Measurements from ENCODE around the gene UQCR10. TPM values are rescaled to one million over a fixed set of nuclear protein-coding genes. Genes with fewer than 3 reads are reported as not detected.

Gene UQCR10
- 109 TPM for polyA plus RNA-seq
- long read RNA-seq, donor 1, transcript UQCR10-201 (2 exons, 916 nt) = major isoform, 109 of 117 reads
- long read RNA-seq, donor 1, transcript UQCR10-202 (2 exons, 584 nt) = minor isoform, 8 of 117 reads
- long read RNA-seq, donor 1, partial matches to known transcripts = 0 of 117 reads
- long read RNA-seq, donor 1, other reads (novel, unspliced or antisense) = 0 of 117 reads
- long read RNA-seq, donor 2, transcript UQCR10-201 (2 exons, 916 nt) = major isoform, 215 of 236 reads
- long read RNA-seq, donor 2, transcript UQCR10-202 (2 exons, 584 nt) = minor isoform, 21 of 236 reads
- long read RNA-seq, donor 2, partial matches to known transcripts = 0 of 236 reads
- long read RNA-seq, donor 2, other reads (novel, unspliced or antisense) = 0 of 236 reads
- long read RNA-seq, donor 3, transcript UQCR10-202 (2 exons, 584 nt) = minor isoform, 50 of 491 reads
- long read RNA-seq, donor 3, transcript UQCR10-201 (2 exons, 916 nt) = major isoform, 429 of 491 reads
- long read RNA-seq, donor 3, partial matches to known transcripts = 7 of 491 reads
- long read RNA-seq, donor 3, other reads (novel, unspliced or antisense) = 5 of 491 reads
- long read RNA-seq, donor 4, transcript UQCR10-201 (2 exons, 916 nt) = major isoform, 32 of 35 reads
- long read RNA-seq, donor 4, partial matches to known transcripts = 0 of 35 reads
- long read RNA-seq, donor 4, other reads (novel, unspliced or antisense) = 0 of 35 reads
- long read RNA-seq, donor 5, transcript UQCR10-201 (2 exons, 916 nt) = major isoform, 103 of 125 reads
- long read RNA-seq, donor 5, transcript UQCR10-202 (2 exons, 584 nt) = minor isoform, 16 of 125 reads
- long read RNA-seq, donor 5, partial matches to known transcripts = 6 of 125 reads
- long read RNA-seq, donor 5, other reads (novel, unspliced or antisense) = 0 of 125 reads
- long read RNA-seq, donor 6, transcript UQCR10-202 (2 exons, 584 nt) = minor isoform, 22 of 262 reads
- long read RNA-seq, donor 6, transcript UQCR10-201 (2 exons, 916 nt) = major isoform, 235 of 262 reads
- long read RNA-seq, donor 6, partial matches to known transcripts = 0 of 262 reads
- long read RNA-seq, donor 6, other reads (novel, unspliced or antisense) = 5 of 262 reads
- long read RNA-seq, donor 7, transcript UQCR10-201 (2 exons, 916 nt) = major isoform, 150 of 179 reads
- long read RNA-seq, donor 7, transcript UQCR10-202 (2 exons, 584 nt) = minor isoform, 11 of 179 reads
- long read RNA-seq, donor 7, partial matches to known transcripts = 11 of 179 reads
- long read RNA-seq, donor 7, other reads (novel, unspliced or antisense) = 7 of 179 reads
- long read RNA-seq, donor 8, transcript UQCR10-202 (2 exons, 584 nt) = minor isoform, 30 of 424 reads
- long read RNA-seq, donor 8, transcript UQCR10-201 (2 exons, 916 nt) = major isoform, 384 of 424 reads
- long read RNA-seq, donor 8, partial matches to known transcripts = 0 of 424 reads
- long read RNA-seq, donor 8, other reads (novel, unspliced or antisense) = 10 of 424 reads
- long read RNA-seq, donor 9, transcript UQCR10-201 (2 exons, 916 nt) = major isoform, 299 of 333 reads
- long read RNA-seq, donor 9, transcript UQCR10-202 (2 exons, 584 nt) = minor isoform, 26 of 333 reads
- long read RNA-seq, donor 9, partial matches to known transcripts = 0 of 333 reads
- long read RNA-seq, donor 9, other reads (novel, unspliced or antisense) = 8 of 333 reads
- long read RNA-seq, donor 10, transcript UQCR10-202 (2 exons, 584 nt) = minor isoform, 26 of 334 reads
- long read RNA-seq, donor 10, transcript UQCR10-201 (2 exons, 916 nt) = major isoform, 308 of 334 reads
- long read RNA-seq, donor 10, partial matches to known transcripts = 0 of 334 reads
- long read RNA-seq, donor 10, other reads (novel, unspliced or antisense) = 0 of 334 reads
- long read RNA-seq, donor 11, transcript UQCR10-201 (2 exons, 916 nt) = major isoform, 183 of 198 reads
- long read RNA-seq, donor 11, transcript UQCR10-202 (2 exons, 584 nt) = minor isoform, 15 of 198 reads
- long read RNA-seq, donor 11, partial matches to known transcripts = 0 of 198 reads
- long read RNA-seq, donor 11, other reads (novel, unspliced or antisense) = 0 of 198 reads

GRCh38 chr22:29767171-29768051, at the start of gene UQCR10:
Gene UQCR10, plus strand, starts transcription at chr22:29767369. Its CDS starts 30 bp downstream, at chr22:29767399.
- Histone ChIP-seq H3K4me1 (ENCODE audit: control insufficient read depth, insufficient read depth, low read length) (peaks cover 12% of the 10 kb centered on the region), H3K4me3 (ENCODE audit: low read length) (peak within 1 kb of the TSS; percentile 98), H3K27me3 (ENCODE audit: control insufficient read depth, insufficient read depth, low read length) (no peaks in the 10 kb centered on the region), H3K9me3 (ENCODE audit: control insufficient read depth, low read depth, low read length) (no peaks in the 10 kb centered on the region), H3K27ac (ENCODE audit: low read length) (peak within 1 kb of the TSS; percentile 87), H3K36me3 (ENCODE audit: control insufficient read depth, insufficient read depth, low read length) (peaks cover 16% of the 10 kb centered on the region)
- WGBS (ENCODE audit: insufficient coverage, low lambda C conversion rate) = no CpG with 5 or more reads among the region's 46 CpGs
- peak; percentile 92 to 95 for DNase-seq

DNA sequence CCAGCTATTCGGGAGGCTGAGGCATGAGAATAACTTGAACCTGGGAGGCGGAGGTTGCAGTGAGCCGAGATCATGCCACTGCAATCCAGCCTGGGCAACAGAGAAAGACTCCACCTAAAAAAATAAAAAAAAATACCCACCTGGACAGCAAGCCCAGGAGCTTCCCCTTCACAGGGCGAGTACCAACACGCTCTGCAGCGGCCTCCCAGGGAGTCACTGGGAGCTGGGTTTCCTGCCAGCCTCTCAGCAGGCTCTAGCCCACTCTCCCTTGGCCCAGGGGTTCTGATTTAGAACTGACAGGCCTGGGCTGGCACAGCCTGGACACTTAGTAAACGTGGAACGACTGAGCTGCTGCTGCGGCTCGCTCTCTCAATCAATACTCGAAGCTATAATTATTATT, 49.4 kb upstream of the UQCR10 start:
- no peak for DNase-seq
- no peaks in the 10 kb centered on the region for H3K9me3 ChIP-seq (ENCODE audit: control insufficient read depth, low read depth, low read length)
- H3K36me3 ChIP-seq (ENCODE audit: control insufficient read depth, insufficient read depth, low read length) = no peaks in the 10 kb centered on the region
- peaks cover 55% of the 10 kb centered on the region for H3K27me3 ChIP-seq (ENCODE audit: control insufficient read depth, insufficient read depth, low read length)
- WGBS (ENCODE audit: insufficient coverage, low lambda C conversion rate) = no CpG with 5 or more reads among the region's 11 CpGs
- H3K4me1 ChIP-seq (ENCODE audit: control insufficient read depth, insufficient read depth, low read length) = no peaks in the 10 kb centered on the region
- H3K27ac ChIP-seq (ENCODE audit: low read length) = no peak overlapping the region
- H3K4me3 ChIP-seq (ENCODE audit: low read length) = no peak overlapping the region

- DNase-seq = no peak
- Histone ChIP-seq H3K36me3 (ENCODE audit: control insufficient read depth, insufficient read depth, low read length) (no peaks in the 10 kb centered on the region), H3K27me3 (ENCODE audit: control insufficient read depth, insufficient read depth, low read length) (peaks cover 61% of the 10 kb centered on the region), H3K4me1 (ENCODE audit: control insufficient read depth, insufficient read depth, low read length) (no peaks in the 10 kb centered on the region), H3K4me3 (ENCODE audit: low read length) (no peak overlapping the region), H3K27ac (ENCODE audit: low read length) (no peak overlapping the region), H3K9me3 (ENCODE audit: control insufficient read depth, low read depth, low read length) (no peaks in the 10 kb centered on the region)
- WGBS (ENCODE audit: insufficient coverage, low lambda C conversion rate) = no CpG with 5 or more reads among the region's 24 CpGs
Observed at GRCh38 chr22:29718949-29719898, 47.9 kb upstream of the UQCR10 start.

DNA sequence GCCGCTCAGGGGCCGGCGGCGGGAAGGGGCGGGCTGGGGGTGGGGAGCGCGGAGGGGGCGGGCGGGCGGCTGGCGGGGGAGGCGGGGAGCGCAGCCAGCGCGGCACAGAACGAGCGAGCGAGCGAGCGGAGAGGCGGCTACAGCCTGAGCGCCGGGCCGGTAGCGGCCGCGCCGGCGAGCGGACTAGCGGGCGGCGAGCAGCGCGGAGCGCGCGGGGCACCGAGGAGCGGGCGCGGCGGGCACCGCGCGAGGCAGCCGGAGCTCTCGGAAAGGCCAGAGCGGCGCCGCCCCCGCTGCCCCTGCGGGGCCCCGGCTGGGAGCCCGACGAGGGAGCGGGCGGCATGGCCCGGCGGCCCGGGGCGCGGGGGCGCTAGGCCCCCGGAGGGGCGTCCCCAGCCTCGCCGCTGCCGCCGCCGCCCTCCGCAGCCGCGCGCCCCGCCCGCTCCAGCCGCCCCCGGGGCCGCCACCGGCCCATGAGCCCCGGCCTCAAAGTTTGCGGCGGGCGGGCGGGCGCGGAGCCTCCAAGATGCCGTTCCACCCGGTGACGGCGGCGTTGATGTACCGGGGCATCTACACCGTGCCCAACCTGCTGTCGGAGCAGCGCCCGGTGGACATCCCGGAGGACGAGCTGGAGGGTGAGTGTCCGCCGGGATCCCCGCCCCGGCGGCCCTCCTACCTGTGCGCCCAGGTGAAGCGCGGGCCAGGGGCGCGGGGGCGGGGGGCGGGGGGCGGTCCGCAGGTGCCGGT, 47.1 kb upstream of the UQCR10 start, which contains the start of gene CABP7:
Gene CABP7 (plus strand): TSS at position 105 of the 747 bp plus-strand sequence. CDS start 422 bp downstream, at position 527.
- no peaks in the 10 kb centered on the region for H3K9me3 ChIP-seq (ENCODE audit: control insufficient read depth, low read depth, low read length)
- H3K27ac ChIP-seq (ENCODE audit: low read length) = no peak within 1 kb of the TSS
- H3K36me3 ChIP-seq (ENCODE audit: control insufficient read depth, insufficient read depth, low read length) = no peaks in the 10 kb centered on the region
- no peaks in the 10 kb centered on the region for H3K4me1 ChIP-seq (ENCODE audit: control insufficient read depth, insufficient read depth, low read length)
- H3K27me3 ChIP-seq (ENCODE audit: control insufficient read depth, insufficient read depth, low read length) = peaks cover 63% of the 10 kb centered on the region
- no CpG with 5 or more reads among the region's 115 CpGs for WGBS (ENCODE audit: insufficient coverage, low lambda C conversion rate)
- no peak within 1 kb of the TSS for H3K4me3 ChIP-seq (ENCODE audit: low read length)
- DNase-seq = no peak

DNA sequence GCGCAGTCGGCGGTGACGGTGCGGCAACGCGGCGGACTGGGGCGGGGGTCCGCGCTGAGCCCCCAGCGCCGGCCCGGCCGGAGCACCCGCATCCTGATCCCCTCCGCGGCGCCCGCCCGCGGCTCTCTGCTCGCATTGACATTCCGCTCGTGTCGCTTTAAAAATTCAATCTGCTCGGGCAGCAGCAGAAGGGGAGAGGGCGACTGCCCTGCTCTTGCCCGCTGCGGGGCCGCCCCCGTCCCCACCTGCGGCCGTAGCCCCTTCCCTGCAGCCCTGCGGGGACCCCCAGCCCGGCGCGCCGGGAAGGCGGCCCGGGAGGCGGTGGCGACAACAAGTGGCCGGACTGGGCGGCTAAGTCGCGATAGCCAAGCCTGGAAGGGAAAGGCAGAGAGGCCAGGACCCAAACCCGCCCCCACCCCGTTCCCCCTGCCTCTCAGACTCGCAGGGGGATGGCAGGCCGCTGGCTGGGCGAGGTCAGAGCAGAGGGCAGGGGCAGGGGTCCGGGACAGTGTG, 46.3 kb upstream of the UQCR10 start:
- no peaks in the 10 kb centered on the region for H3K9me3 ChIP-seq (ENCODE audit: control insufficient read depth, low read depth, low read length)
- peaks cover 60% of the 10 kb centered on the region for H3K27me3 ChIP-seq (ENCODE audit: control insufficient read depth, insufficient read depth, low read length)
- H3K36me3 ChIP-seq (ENCODE audit: control insufficient read depth, insufficient read depth, low read length) = no peaks in the 10 kb centered on the region
- H3K4me3 ChIP-seq (ENCODE audit: low read length) = no peak overlapping the region
- no peak for DNase-seq
- no peak overlapping the region for H3K27ac ChIP-seq (ENCODE audit: low read length)
- no CpG with 5 or more reads among the region's 53 CpGs for whole genome bisulfite sequencing (ENCODE audit: insufficient coverage, low lambda C conversion rate)
- H3K4me1 ChIP-seq (ENCODE audit: control insufficient read depth, insufficient read depth, low read length) = no peaks in the 10 kb centered on the region

DNA sequence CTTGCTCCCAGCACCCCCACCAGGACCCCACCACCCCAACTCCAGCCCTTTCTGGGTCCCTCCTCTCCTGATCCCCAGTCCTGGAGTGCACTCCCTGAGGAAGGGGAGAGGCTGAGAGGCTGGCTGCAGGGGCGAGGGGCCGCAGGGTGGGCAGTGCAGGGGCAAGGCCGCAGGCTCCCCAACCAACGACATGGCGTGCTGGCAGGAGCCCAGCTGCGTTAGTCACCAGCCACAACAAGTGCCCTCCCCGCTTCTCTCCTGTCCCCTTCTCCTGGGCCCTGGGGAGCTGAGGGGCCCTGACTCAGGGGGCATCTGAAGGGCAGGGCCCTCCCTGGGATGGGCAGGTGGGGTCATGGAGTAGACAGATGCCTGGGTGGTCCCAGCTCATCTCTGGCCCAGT, 45.0 kb upstream of the UQCR10 start:
- H3K4me3 ChIP-seq (ENCODE audit: low read length) = no peak overlapping the region
- H3K36me3 ChIP-seq (ENCODE audit: control insufficient read depth, insufficient read depth, low read length) = no peaks in the 10 kb centered on the region
- no peak for DNase-seq
- no peak overlapping the region for H3K27ac ChIP-seq (ENCODE audit: low read length)
- WGBS (ENCODE audit: insufficient coverage, low lambda C conversion rate) = no CpG with 5 or more reads among the region's 7 CpGs
- no peaks in the 10 kb centered on the region for H3K9me3 ChIP-seq (ENCODE audit: control insufficient read depth, low read depth, low read length)
- H3K4me1 ChIP-seq (ENCODE audit: control insufficient read depth, insufficient read depth, low read length) = peaks cover 3% of the 10 kb centered on the region
- peaks cover 59% of the 10 kb centered on the region for H3K27me3 ChIP-seq (ENCODE audit: control insufficient read depth, insufficient read depth, low read length)

GRCh38 chr22:29722587-29722986, 44.6 kb upstream of the UQCR10 start:
- Histone ChIP-seq H3K4me3 (ENCODE audit: low read length) (no peak overlapping the region), H3K4me1 (ENCODE audit: control insufficient read depth, insufficient read depth, low read length) (peaks cover 3% of the 10 kb centered on the region), H3K36me3 (ENCODE audit: control insufficient read depth, insufficient read depth, low read length) (no peaks in the 10 kb centered on the region), H3K27me3 (ENCODE audit: control insufficient read depth, insufficient read depth, low read length) (peaks cover 56% of the 10 kb centered on the region), H3K27ac (ENCODE audit: low read length) (no peak overlapping the region), H3K9me3 (ENCODE audit: control insufficient read depth, low read depth, low read length) (no peaks in the 10 kb centered on the region)
- DNase-seq = no peak
- no CpG with 5 or more reads among the region's 16 CpGs for whole genome bisulfite sequencing (ENCODE audit: insufficient coverage, low lambda C conversion rate)

Data from large intestine (tissue), 12 donors.